ENCODE measurements around the gene RANBP1. TPM values are rescaled to one million over a fixed set of nuclear protein-coding genes. Genes with fewer than 3 reads are reported as not detected.

The RANBP1 gene
- total and polyA plus RNA-seq, 9 of the 15 experiments (the other 6 are each of a cell fraction or from before 2014, with no cell fraction given): 162 to 2,891 (median 1,289) TPM

DNA sequence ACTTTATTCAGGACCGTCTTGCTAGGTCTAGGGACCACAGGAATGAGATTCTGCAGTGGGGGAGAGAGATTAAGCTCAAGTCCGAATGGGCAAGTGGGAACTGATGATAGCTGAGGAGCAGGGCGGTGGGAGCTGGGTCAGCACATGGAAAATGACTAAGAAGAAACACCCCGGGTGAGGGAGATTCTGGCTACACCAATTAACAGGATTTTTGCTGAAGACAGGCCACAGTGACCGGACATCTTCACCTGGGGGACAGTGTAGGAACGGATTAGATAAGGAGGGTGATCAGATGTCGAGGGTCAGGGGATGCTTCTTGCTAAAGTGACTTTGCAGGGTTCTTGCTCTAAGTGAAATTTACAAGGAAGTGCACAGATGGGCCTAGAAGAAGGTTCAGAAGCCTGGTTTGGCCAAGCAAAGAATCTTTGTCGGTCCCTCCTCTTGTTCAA lies 44.4 kb upstream of the RANBP1 start (continued):
- TF ChIP-seq ZNF407 (IDR thresholded peaks at IDR 0.05; ENCODE audit: low read depth) (no peak), NONO (IDR thresholded peaks at IDR 0.05; ENCODE audit: low read depth in 2 of 2, low read length in 1 of 2) (no peak), CHD4 (IDR thresholded peaks at IDR 0.05; ENCODE audit: insufficient read depth, insufficient replicate concordance, low read depth, low read length, poor library complexity, severe bottlenecking) (no peak), SNRNP70 (optimal IDR thresholded peaks at IDR 0.05; ENCODE audit: low read depth, low read length) (peak; percentile 23), BRD4 (IDR thresholded peaks at IDR 0.05) (no peak), ZNF830 (CRISPR knock-in tag; IDR thresholded peaks at IDR 0.05) (0 out of 2 replicates have a peak, but pooled peaks have one; percentile 50), CBFA2T2 (conservative IDR thresholded peaks at IDR 0.05) (no peak), ZNF253 (CRISPR knock-in tag; conservative IDR thresholded peaks at IDR 0.05) (no peak), MCM3 (IDR thresholded peaks at IDR 0.05) (no peak), FOXM1 (IDR thresholded peaks at IDR 0.05; ENCODE audit: low read depth) (no peak), FOXM1 (CRISPR knock-in tag; IDR thresholded peaks at IDR 0.05; ENCODE audit: low read depth) (no peak), SREBF1 (IDR thresholded peaks at IDR 0.05; ENCODE audit: borderline replicate concordance, low read depth, low read length) (no peak), ZNF263 (CRISPR knock-in tag; IDR thresholded peaks at IDR 0.05; ENCODE audit: borderline replicate concordance) (no peak), SETDB1 (IDR thresholded peaks at IDR 0.05; ENCODE audit: low read length) (no peak), NR2C2 (CRISPR knock-in tag; IDR thresholded peaks at IDR 0.05) (no peak), NR2C2 (tag; IDR thresholded peaks at IDR 0.05) (no peak), SMARCC2 (IDR thresholded peaks at IDR 0.05; ENCODE audit: low read depth) (no peak), ZC3H4 (CRISPR knock-in tag; IDR thresholded peaks at IDR 0.05; ENCODE audit: borderline replicate concordance) (no peak)
- TF ChIP-seq, protein P1, sequence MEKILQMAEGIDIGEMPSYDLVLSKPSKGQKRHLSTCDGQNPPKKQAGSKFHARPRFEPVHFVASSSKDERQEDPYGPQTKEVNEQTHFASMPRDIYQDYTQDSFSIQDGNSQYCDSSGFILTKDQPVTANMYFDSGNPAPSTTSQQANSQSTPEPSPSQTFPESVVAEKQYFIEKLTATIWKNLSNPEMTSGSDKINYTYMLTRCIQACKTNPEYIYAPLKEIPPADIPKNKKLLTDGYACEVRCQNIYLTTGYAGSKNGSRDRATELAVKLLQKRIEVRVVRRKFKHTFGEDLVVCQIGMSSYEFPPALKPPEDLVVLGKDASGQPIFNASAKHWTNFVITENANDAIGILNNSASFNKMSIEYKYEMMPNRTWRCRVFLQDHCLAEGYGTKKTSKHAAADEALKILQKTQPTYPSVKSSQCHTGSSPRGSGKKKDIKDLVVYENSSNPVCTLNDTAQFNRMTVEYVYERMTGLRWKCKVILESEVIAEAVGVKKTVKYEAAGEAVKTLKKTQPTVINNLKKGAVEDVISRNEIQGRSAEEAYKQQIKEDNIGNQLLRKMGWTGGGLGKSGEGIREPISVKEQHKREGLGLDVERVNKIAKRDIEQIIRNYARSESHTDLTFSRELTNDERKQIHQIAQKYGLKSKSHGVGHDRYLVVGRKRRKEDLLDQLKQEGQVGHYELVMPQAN (IDR thresholded peaks at IDR 0.05; ENCODE audit: borderline replicate concordance): no peak
- TF ChIP-seq, protein P2, sequence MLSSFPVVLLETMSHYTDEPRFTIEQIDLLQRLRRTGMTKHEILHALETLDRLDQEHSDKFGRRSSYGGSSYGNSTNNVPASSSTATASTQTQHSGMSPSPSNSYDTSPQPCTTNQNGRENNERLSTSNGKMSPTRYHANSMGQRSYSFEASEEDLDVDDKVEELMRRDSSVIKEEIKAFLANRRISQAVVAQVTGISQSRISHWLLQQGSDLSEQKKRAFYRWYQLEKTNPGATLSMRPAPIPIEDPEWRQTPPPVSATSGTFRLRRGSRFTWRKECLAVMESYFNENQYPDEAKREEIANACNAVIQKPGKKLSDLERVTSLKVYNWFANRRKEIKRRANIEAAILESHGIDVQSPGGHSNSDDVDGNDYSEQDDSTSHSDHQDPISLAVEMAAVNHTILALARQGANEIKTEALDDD (IDR thresholded peaks at IDR 0.05): 0 out of 2 replicates have a peak, but pooled peaks have one; percentile 30

Data from K562 (cell line).